ENCODE data around the gene PDE11A.
A peak's percentile ranks its signal among the peaks of the same experiment; 100 is the strongest.

PDE11A gene

GRCh38 chr2:177709986-177710401 is 362.6 kb downstream of the PDE11A start:
- peaks cover 9% of the 10 kb centered on the region for H3K4me1 ChIP-seq
- no peak for DNase-seq
- no peak overlapping the region for H3K4me3 ChIP-seq (ENCODE audit: low read depth, low read length)
- no peak for TF ChIP-seq CTCF (IDR thresholded peaks at IDR 0.05; ENCODE audit: low read depth, low read length)
- H3K36me3 ChIP-seq, result no peaks in the 10 kb centered on the region
- H3K27me3 ChIP-seq, result no peaks in the 10 kb centered on the region
- no peaks in the 10 kb centered on the region for H3K9me3 ChIP-seq

- no peaks in the 10 kb centered on the region for H3K27me3 ChIP-seq
- no peak overlapping the region for H3K4me3 ChIP-seq (ENCODE audit: low read depth, low read length)
- peaks cover 9% of the 10 kb centered on the region for H3K4me1 ChIP-seq
- TF ChIP-seq CTCF (IDR thresholded peaks at IDR 0.05; ENCODE audit: low read depth, low read length), result no peak
- peak; percentile 59 for DNase-seq
- no peaks in the 10 kb centered on the region for H3K36me3 ChIP-seq
- H3K9me3 ChIP-seq, result no peaks in the 10 kb centered on the region
Measured at GRCh38 chr2:177708660-177709444, 363.7 kb downstream of the PDE11A start.

- no peak for TF ChIP-seq CTCF (IDR thresholded peaks at IDR 0.05; ENCODE audit: low read depth, low read length)
Measured at GRCh38 chr2:177708106-177708505, 364.5 kb downstream of the PDE11A start.

DNA sequence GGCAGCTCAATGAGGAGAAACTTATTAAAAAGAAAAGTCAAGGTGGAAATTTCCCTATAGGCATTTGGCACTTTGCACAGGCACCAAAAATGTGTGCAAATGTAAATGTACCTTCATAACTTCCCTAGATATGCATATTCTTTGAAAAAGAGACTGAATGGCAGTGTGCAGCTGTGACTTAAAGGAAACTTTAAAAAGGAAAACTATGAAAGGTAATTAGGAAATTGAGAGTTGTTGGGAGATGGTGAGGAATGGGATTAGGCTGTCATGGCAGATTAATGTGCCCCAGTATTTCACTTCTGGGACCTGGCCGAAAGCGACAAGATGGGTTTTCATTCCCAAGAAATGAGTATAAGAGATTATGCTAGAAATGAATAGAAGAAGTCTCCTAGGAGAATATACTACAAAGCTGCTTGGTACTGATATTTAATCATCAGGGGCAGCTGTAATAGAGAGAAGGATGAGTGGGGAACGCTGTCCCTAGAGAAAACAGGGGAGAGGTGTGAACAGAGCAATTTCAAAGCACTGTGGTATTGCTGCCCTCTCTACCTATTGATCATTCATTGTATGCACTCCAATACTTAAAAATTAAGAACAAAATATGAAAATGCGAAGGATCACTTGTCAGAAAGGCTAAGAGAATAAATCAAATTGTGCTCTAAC is 366.9 kb downstream of the PDE11A start:
- TF ChIP-seq CTCF (IDR thresholded peaks at IDR 0.05; ENCODE audit: low read depth, low read length), result no peak

More at GRCh38 chr2:177708106-177708505, 364.5 kb downstream of the PDE11A start:
- Histone ChIP-seq H3K4me3 (ENCODE audit: low read depth, low read length) (no peak overlapping the region), H3K27me3 (no peaks in the 10 kb centered on the region), H3K9me3 (no peaks in the 10 kb centered on the region), H3K4me1 (peaks cover 9% of the 10 kb centered on the region), H3K36me3 (no peaks in the 10 kb centered on the region)
- DNase-seq, result no peak

GRCh38 chr2:177703159-177703558 is 369.4 kb downstream of the PDE11A start:
- Histone ChIP-seq H3K9me3 (no peaks in the 10 kb centered on the region), H3K27me3 (no peaks in the 10 kb centered on the region), H3K4me1 (no peaks in the 10 kb centered on the region), H3K4me3 (ENCODE audit: low read depth, low read length) (no peak overlapping the region), H3K36me3 (no peaks in the 10 kb centered on the region)
- DNase-seq, result no peak
- TF ChIP-seq CTCF (IDR thresholded peaks at IDR 0.05; ENCODE audit: low read depth, low read length), result no peak

More for the DNA sequence above, 366.9 kb downstream of the PDE11A start:
- no peak overlapping the region for H3K4me3 ChIP-seq (ENCODE audit: low read depth, low read length)
- DNase-seq, result no peak
- H3K9me3 ChIP-seq, result no peaks in the 10 kb centered on the region
- H3K36me3 ChIP-seq, result no peaks in the 10 kb centered on the region
- H3K4me1 ChIP-seq, result peaks cover 9% of the 10 kb centered on the region
- H3K27me3 ChIP-seq, result no peaks in the 10 kb centered on the region

GRCh38 chr2:177698281-177698680 is 374.3 kb downstream of the PDE11A start:
- DNase-seq, result no peak
- H3K27me3 ChIP-seq, result no peaks in the 10 kb centered on the region
- H3K9me3 ChIP-seq, result no peaks in the 10 kb centered on the region
- no peak overlapping the region for H3K4me3 ChIP-seq (ENCODE audit: low read depth, low read length)
- no peaks in the 10 kb centered on the region for H3K4me1 ChIP-seq
- H3K36me3 ChIP-seq, result no peaks in the 10 kb centered on the region
- no peak for TF ChIP-seq CTCF (IDR thresholded peaks at IDR 0.05; ENCODE audit: low read depth, low read length)

All from BE2C (cell line).